ENCODE results near the gene SETBP1. TPM values are rescaled to one million over a fixed set of nuclear protein-coding genes. Genes with fewer than 3 reads are reported as not detected.

Gene SETBP1
- total and polyA plus RNA-seq, 8 donors, result 19.7 to 27.5 (median 21.5) TPM

DNA sequence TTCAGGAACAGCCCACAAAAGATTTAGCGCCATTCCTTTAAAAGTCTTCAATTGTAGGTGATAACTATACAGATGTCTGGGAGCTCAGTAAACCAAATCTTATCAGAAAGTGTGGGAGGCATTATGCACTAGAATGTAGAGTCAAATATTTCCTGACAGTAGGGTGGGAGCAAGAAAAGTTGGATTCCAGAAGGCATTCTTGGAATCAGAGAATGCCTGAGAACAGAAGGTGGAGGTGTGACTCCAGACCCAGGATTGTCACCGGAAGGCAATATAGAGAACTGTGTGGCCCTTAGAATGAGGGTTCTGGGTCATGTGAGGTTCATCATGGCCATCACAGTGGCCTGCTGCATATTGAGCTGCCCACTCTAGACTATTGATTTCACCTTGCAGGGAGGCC is 90.0 kb downstream of the SETBP1 start:
- intact Hi-C loops (cut with DNase I), result no loop called here
- H3K27me3 ChIP-seq, result no peaks in the 10 kb centered on the region
- ATAC-seq, result no peak
- H3K4me1 ChIP-seq, result peaks cover 3 to 7% of the 10 kb centered on the region in 2 donors
- TF ChIP-seq CTCF (IDR thresholded peaks at IDR 0.05), result no peak
- no peak for DNase-seq
- no peak overlapping the region for H3K27ac ChIP-seq
- H3K4me3 ChIP-seq, result no peak overlapping the region
- no peaks in the 10 kb centered on the region for H3K9me3 ChIP-seq
- no peaks in the 10 kb centered on the region for H3K36me3 ChIP-seq

GRCh38 chr18:44771572-44771955 is 90.9 kb downstream of the SETBP1 start:
- H3K9me3 ChIP-seq, result no peaks in the 10 kb centered on the region
- no peaks in the 10 kb centered on the region for H3K36me3 ChIP-seq
- ATAC-seq (no peak), DNase-seq (no peak)
- H3K4me1 ChIP-seq, result peaks cover 3 to 7% of the 10 kb centered on the region in 2 donors
- H3K4me3 ChIP-seq, result no peak overlapping the region
- no peak overlapping the region for H3K27ac ChIP-seq
- intact Hi-C loops (cut with DNase I), result no loop called here
- TF ChIP-seq CTCF (IDR thresholded peaks at IDR 0.05), result no peak
- H3K27me3 ChIP-seq, result no peaks in the 10 kb centered on the region

- no peak for DNase-seq
- intact Hi-C loops (cut with DNase I), result no loop called here
- no peak for ATAC-seq
- H3K27ac ChIP-seq, result no peak overlapping the region
- TF ChIP-seq CTCF (IDR thresholded peaks at IDR 0.05), result no peak
- H3K36me3 ChIP-seq, result no peaks in the 10 kb centered on the region
- no peaks in the 10 kb centered on the region for H3K27me3 ChIP-seq
- H3K9me3 ChIP-seq, result no peaks in the 10 kb centered on the region
- no peak overlapping the region for H3K4me3 ChIP-seq
- peaks cover 3 to 7% of the 10 kb centered on the region in 2 donors for H3K4me1 ChIP-seq
Observed at GRCh38 chr18:44771956-44772917, 91.5 kb downstream of the SETBP1 start.

DNA sequence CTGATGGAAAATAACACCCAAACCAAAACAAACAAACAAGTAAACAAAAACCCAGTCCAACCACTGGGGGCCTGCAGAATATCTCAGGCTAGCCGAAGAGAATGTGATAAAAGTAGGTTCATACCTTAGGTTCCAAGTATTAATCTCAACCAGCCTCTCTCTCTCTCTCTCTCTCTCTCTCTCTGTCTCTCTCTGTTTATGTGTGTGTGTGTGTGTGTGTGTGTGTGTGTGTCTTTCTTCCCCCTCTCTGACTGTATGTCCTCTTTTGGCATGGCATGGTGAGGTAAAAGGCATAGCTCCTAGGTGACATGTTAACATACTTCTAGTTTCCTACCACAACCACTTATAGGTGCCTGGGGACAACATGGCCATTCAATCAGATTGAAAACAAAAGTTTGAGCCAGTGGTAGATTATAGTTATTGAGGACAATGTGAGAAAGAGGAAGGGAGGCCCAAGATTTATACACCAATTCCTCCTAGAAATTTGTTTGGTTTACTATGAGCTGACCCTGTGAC is 93.0 kb downstream of the SETBP1 start:
- Histone ChIP-seq H3K27ac (no peak overlapping the region), H3K4me3 (no peak overlapping the region), H3K9me3 (no peaks in the 10 kb centered on the region), H3K27me3 (no peaks in the 10 kb centered on the region), H3K36me3 (no peaks in the 10 kb centered on the region), H3K4me1 (peaks cover 3 to 7% of the 10 kb centered on the region in 2 donors)
- TF ChIP-seq CTCF (IDR thresholded peaks at IDR 0.05), result no peak
- ATAC-seq, result no peak
- intact Hi-C loops (cut with DNase I), result no loop called here
- DNase-seq, result no peak

GRCh38 chr18:44774191-44774590 is 93.5 kb downstream of the SETBP1 start:
- intact Hi-C loops (cut with DNase I), result no loop called here

More at GRCh38 chr18:44774191-44774590, 93.5 kb downstream of the SETBP1 start:
- ATAC-seq, result no peak
- Histone ChIP-seq H3K27me3 (no peaks in the 10 kb centered on the region), H3K9me3 (no peaks in the 10 kb centered on the region), H3K4me3 (no peak overlapping the region), H3K36me3 (no peaks in the 10 kb centered on the region), H3K4me1 (peaks cover 3 to 7% of the 10 kb centered on the region in 2 donors), H3K27ac (no peak overlapping the region)
- no peak for DNase-seq
- TF ChIP-seq CTCF (IDR thresholded peaks at IDR 0.05), result no peak

All from left lung (tissue), 10 donors.